Measurements from ENCODE around the gene FGFR1OP2. TPM values are rescaled to one million over a fixed set of nuclear protein-coding genes. Genes with fewer than 3 reads are reported as not detected.
"Not testable (repeated sequence)": the region's sequence is repeated elsewhere in the genome, so short reads cannot be mapped to it uniquely, and the experiment has no call there.

The FGFR1OP2 gene
- total RNA-seq: 10 to 100 TPM; 52.4 to 52.7 TPM

DNA sequence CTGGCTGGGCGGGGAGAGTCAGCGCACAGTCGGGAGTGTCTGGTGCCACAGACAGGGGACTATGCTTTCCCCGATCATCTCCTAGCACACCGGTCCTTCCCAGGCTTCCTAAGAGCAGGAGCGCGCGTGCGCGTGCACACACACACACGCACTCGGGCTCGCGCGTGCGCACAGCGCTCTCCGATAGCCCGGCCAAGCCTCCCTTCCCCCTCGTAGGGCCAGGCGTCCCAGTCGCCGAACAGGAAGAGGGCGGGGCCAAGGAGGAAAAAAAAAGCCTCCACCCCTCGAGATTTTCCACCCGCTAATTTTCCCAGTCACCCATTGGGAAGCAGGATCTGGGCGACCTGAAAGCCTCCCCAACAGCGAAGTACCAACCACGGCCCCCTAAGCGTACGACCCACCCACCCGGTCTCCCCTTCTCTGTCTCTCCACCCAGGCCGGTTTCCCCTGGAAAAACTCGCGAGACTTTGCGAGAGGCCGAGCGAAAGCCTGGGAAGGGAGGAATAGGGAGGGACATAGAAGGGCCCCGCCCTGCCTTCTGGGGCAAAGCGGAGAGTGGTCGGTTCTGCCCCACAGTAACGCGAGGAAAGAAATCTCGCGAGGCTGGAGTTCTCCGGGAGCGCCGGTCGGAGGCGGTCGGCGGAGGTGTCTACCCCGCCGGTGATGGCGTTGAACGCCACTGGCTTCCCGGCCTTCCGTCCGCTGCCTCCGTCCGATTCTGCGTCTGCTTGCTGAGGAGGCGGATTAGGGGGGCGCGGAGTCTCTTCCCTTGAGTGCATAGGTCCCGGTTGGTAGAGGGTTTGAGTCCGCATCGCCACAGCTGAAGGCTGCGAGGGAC lies at the start of gene FGFR1OP2, which contains the start of gene INTS13:
Gene FGFR1OP2, plus strand, starts transcription at position 608 of the 838 bp plus-strand sequence. CDS start 15,689 bp downstream, outside the sequence.
Gene INTS13, minus strand, starts transcription at position 119 of the 838 bp plus-strand sequence. CDS start 1,178 bp downstream, outside the sequence.
- Mint-ChIP-seq H3K27ac (peak within 1 kb of the TSS; percentile 90 to 97), H3K36me3 (peaks cover 16 to 31% of the 10 kb centered on the region in 2 donors), H3K9me3 (no peaks in the 10 kb centered on the region)
- ATAC-seq: peak; percentile 94 to 95
- DNase-seq (ENCODE audit: low spot score in 2 of 2): peak; percentile 98

DNA sequence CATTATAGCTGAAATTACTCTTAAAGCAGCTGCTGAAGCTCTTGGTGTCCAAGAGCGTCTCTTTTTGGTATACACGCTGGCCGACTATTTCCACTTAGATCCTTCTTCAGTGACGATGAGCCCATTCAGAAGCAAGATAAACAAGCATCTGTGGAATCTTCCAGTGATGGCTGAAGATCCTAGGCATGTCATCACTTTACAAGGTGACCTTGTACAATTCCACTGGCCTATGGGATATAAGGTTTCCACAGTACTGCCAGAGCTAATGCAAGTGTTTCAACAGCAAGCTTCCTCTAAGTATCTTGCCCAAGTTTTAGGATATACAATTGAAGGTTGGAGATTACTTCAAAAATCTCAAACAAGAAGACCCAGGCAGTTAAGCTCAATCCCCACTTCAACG lies 47.5 kb upstream of the FGFR1OP2 start:
- Mint-ChIP-seq H3K36me3 (no peaks in the 10 kb centered on the region), H3K27ac (no peak overlapping the region), H3K9me3 (no peaks in the 10 kb centered on the region)
- ATAC-seq (no peak), DNase-seq (ENCODE audit: low spot score in 2 of 2) (no peak)

DNA sequence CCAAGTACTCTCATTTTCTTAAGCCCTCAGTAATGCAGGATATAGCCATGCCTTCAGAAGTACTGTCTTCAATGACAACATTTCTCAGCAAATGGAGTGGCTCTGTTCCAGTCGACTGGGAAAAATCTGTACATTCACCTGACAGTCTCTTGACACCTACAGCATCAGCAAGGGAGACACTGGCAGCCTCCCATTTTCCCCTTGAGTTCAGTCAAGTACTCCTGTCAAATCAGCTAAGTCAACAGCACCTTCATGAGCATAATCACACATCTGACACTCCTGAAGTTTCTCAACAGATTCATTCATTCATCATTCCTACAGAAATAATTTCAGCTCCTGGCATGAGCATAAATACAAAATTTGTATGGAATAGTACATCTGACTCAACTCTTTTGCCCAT lies 46.6 kb upstream of the FGFR1OP2 start:
- DNase-seq (ENCODE audit: low spot score in 2 of 2): no peak
- no peaks in the 10 kb centered on the region for H3K9me3 Mint-ChIP-seq
- H3K27ac Mint-ChIP-seq: no peak overlapping the region
- no peak for ATAC-seq
- H3K36me3 Mint-ChIP-seq: peaks cover 0 to 5% of the 10 kb centered on the region in 2 donors

DNA sequence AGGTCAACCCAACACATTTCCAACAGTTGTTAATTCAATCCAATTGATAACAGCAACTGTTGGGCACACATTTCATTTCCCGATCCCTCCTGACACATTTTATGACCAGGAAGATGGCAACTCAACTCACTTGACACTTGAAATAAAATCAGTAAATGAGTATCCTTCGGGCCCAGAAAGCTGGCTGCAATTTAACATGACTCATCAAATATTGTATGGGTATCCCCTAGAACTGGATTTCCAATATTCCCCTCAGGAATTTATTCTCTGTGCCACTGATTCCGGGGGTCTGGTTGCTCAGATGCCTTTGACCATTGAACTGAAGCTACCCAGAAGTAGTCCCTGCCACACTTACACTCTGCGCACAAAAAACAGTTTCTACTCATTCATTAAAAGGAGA lies 42.6 kb upstream of the FGFR1OP2 start:
- H3K36me3 Mint-ChIP-seq: peaks cover 11 to 19% of the 10 kb centered on the region in 2 donors
- ATAC-seq: no peak
- DNase-seq (ENCODE audit: low spot score in 2 of 2): no peak
- H3K27ac Mint-ChIP-seq: no peak overlapping the region
- H3K9me3 Mint-ChIP-seq: peaks cover 0 to 4% of the 10 kb centered on the region in 2 donors

DNA sequence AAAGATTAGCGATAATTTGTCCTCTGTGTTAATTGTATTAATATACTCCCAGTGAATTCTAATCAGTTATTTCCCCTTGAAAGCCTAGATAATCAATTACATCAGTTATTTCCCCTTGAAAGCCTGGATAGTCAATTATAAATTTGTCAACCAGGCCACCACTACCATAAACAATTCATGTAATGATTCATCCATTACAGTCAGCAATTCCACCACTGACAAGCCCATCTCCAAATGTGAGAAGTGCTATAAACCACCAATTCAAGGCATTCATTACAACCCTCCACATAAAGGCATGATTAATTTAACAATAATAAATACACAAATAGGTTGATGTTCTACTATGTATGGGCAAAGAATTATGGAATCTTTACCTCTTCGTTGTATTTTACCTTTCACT lies 41.4 kb upstream of the FGFR1OP2 start:
- ATAC-seq (peak in 1 of 2 donors; percentile 37), DNase-seq (ENCODE audit: low spot score in 2 of 2) (no peak)

DNA sequence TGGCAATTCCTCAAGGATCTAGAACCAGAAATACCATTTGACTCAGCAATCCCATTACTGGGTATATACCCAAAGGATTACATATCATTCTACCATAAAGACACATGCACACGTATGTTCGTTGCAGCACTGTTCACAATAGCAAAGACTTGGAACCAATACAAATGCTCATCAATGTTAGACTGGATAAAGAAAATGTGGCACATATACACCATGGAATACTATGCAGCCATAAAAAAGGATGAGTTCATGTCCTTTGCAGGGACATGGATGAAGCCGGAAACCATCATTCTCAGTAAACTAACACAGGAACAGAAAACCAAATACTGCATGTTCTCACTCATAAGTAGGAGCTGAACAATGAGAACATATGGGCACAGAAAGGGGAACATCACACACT lies 34.9 kb upstream of the FGFR1OP2 start:
- ATAC-seq; H3K27ac Mint-ChIP-seq; DNase-seq (ENCODE audit: low spot score in 2 of 2): not testable (repeated sequence)
- peaks cover 0 to 12% of the 10 kb centered on the region in 2 donors for H3K9me3 Mint-ChIP-seq
- H3K36me3 Mint-ChIP-seq: peaks cover 42 to 55% of the 10 kb centered on the region in 2 donors

More for the DNA sequence above, 41.4 kb upstream of the FGFR1OP2 start:
- peaks cover 23 to 30% of the 10 kb centered on the region in 2 donors for H3K36me3 Mint-ChIP-seq
- peaks cover 0 to 6% of the 10 kb centered on the region in 2 donors for H3K9me3 Mint-ChIP-seq
- H3K27ac Mint-ChIP-seq: no peak overlapping the region

DNA sequence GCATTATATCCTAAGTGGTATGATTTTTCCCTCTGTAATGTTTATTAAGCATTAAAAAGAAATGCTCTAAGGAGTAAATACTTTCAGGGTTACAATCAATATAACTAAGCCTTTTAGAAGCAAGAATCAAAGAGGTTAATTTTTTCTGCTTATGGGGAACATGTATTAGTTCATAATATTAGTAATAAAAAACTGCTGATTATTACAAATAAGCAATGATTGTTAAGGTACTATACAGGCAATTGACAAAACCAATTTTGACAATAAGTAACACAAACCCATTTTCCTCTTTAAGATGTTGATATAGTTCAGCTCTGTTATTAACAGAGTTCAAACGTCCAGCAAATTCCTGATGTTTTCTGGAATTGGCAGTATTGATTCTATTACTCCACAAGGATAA lies 32.2 kb upstream of the FGFR1OP2 start:
- Mint-ChIP-seq H3K27ac (no peak overlapping the region), H3K9me3 (peaks cover 0 to 6% of the 10 kb centered on the region in 2 donors), H3K36me3 (peaks cover 27 to 56% of the 10 kb centered on the region in 2 donors)
- DNase-seq (ENCODE audit: low spot score in 2 of 2): no peak
- no peak for ATAC-seq

DNA sequence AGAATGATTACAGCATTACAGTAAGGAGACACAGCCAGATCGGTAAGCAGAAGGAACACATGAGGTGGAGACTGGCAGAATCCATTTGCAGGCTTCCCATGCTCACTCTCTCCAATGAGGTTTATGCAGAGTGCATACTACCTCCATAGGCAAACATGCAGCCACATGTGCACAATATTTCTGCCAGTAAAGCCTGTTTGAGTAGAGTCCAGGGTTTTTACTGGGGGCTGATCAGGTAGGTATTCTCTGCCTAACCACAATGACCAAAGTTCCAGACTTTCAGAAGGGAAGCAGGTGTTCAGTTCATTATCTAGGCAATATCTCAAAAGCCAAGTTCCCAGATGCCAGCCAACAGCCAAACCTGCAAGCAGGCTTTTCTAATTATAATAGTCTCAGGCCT lies 31.6 kb upstream of the FGFR1OP2 start:
- H3K27ac Mint-ChIP-seq: no peak overlapping the region
- peaks cover 0 to 6% of the 10 kb centered on the region in 2 donors for H3K9me3 Mint-ChIP-seq
- DNase-seq (ENCODE audit: low spot score in 2 of 2): no peak
- no peak for ATAC-seq
- H3K36me3 Mint-ChIP-seq: peaks cover 20 to 55% of the 10 kb centered on the region in 2 donors

DNA sequence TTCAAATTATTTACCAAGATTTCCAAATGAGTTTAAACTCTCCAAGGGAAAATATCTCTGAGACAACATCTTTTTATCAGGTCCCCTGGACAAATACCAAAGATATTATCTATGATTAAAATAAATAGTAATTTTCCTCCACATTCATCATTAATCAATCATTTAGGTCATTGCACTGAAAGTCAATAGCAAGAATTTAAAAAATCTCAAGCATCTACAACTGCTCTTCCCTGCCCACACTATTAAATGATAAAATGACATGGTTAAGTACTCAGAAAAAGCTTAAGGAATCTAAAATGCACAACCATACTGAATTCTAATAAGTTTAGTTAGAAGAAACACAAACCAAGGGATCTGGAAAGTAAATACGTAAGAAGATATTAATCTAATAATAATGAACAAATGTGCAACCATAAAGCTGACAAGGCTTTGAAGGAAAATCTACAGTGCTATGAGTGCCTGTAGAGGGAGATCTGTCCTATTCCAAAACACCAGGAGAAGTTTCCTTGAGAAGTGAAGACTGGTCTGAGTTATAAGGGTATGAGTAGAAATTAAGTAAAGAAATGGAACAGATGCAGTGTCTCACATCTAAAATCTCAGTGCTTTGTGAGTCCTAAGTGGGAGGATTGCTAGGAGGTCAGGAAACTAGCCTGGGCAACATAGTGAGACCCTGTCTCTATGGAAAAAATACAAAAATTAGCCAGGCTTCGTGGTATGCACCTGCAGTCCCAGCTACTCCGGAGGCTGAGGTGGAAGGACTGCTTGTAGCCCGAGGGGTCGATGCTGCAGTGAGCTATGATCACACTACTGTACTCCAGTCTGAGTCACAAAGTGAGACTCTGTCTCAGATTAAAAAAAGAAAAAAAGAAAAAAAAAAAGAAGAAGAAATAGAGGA lies 19.7 kb upstream of the FGFR1OP2 start:
- no peaks in the 10 kb centered on the region for H3K9me3 Mint-ChIP-seq
- ATAC-seq: no peak
- H3K36me3 Mint-ChIP-seq: peaks cover 8 to 14% of the 10 kb centered on the region in 2 donors
- no peak for DNase-seq (ENCODE audit: low spot score in 2 of 2)
- H3K27ac Mint-ChIP-seq: peak overlapping the region in 1 of 2 donors; percentile 9

DNA sequence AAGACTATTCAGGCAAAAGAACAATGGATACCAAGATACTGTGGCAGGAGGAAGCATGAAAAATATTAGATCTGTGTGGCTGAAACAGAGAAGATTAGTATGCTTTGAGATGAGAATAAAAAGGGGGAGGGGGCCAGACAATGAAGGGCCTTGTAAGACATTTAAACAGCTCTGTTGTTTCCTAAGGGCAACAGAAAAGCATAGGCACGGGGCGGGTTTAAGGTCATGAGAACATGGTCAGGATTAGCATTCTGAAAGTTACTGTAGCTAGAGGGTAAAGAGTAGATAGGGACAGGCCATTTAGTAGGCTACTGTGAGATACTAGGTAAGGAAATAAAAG lies 19.1 kb upstream of the FGFR1OP2 start:
- DNase-seq (ENCODE audit: low spot score in 2 of 2) (no peak), ATAC-seq (no peak)
- Mint-ChIP-seq H3K9me3 (no peaks in the 10 kb centered on the region), H3K27ac (no peak overlapping the region), H3K36me3 (peaks cover 8 to 14% of the 10 kb centered on the region in 2 donors)

DNA sequence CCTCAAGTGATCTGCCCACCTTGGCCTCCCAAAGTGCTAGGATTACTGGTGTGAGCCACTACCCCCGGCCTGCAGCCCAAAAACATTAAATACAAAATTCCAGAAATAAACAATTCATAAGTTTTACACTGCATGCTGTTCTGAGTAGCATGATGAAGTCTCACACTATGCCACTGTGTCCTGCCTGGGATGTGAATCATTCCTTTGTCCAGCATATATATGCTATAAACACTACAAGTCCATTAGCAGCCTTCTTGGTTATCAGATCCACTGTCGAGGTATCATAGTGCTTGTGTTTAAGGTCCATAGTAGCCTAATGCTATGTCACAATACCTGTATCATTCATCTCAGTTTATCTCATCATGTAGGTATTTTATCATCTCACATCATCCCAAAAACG lies 16.4 kb upstream of the FGFR1OP2 start:
- ATAC-seq (no peak), DNase-seq (ENCODE audit: low spot score in 2 of 2) (no peak)
- Mint-ChIP-seq H3K9me3 (no peaks in the 10 kb centered on the region), H3K36me3 (peaks cover 3 to 6% of the 10 kb centered on the region in 2 donors), H3K27ac (peak overlapping the region; percentile 22 to 51)

DNA sequence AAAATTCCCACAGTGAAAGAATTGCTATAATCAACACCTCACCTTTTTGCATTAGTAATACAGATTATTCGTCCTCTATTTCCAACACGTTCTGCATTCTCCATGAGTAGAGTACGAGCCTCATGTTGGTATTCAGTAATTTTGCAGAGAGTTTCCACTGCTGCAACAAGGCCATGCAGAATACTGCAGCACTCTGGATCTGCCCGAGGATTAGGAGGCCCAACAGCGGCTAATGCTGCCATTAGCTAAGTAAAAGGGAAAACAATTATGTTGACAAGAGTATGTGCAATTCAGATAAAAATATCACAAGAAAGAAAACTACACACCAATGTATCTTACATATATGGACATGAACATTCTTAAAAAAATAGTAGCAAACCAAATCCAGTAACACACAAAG lies 9.6 kb upstream of the FGFR1OP2 start:
- Mint-ChIP-seq H3K9me3 (no peaks in the 10 kb centered on the region), H3K27ac (peak overlapping the region in 1 of 2 donors; percentile 46)
- DNase-seq (ENCODE audit: low spot score in 2 of 2): no peak

DNA sequence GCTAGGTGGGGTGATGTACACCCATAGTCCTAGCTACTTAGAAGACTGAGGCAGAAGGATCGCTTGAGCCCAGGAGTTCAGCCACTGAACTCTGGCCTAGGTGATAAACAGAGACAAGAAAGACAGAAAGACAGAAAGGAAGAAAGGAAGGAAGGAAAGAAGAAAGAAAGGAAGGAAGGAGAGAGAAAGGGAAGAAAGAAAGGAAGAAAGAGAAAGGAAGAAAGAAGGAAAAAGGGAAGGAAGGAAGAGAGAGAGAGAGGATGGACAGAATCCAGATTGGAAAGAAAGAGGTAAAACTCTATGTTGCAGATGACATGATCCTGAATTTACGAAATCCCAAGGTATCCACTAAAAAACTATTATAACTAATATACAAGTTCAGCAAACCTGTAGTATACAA lies 8.7 kb upstream of the FGFR1OP2 start:
- DNase-seq (ENCODE audit: low spot score in 2 of 2) (no peak), ATAC-seq (no peak)
- H3K9me3 Mint-ChIP-seq: no peaks in the 10 kb centered on the region
- peaks cover 16 to 36% of the 10 kb centered on the region in 2 donors for H3K36me3 Mint-ChIP-seq
- peak overlapping the region in 1 of 2 donors; percentile 59 for H3K27ac Mint-ChIP-seq

More for the DNA sequence above, 9.6 kb upstream of the FGFR1OP2 start:
- H3K36me3 Mint-ChIP-seq: peaks cover 16 to 31% of the 10 kb centered on the region in 2 donors
- ATAC-seq: no peak

DNA sequence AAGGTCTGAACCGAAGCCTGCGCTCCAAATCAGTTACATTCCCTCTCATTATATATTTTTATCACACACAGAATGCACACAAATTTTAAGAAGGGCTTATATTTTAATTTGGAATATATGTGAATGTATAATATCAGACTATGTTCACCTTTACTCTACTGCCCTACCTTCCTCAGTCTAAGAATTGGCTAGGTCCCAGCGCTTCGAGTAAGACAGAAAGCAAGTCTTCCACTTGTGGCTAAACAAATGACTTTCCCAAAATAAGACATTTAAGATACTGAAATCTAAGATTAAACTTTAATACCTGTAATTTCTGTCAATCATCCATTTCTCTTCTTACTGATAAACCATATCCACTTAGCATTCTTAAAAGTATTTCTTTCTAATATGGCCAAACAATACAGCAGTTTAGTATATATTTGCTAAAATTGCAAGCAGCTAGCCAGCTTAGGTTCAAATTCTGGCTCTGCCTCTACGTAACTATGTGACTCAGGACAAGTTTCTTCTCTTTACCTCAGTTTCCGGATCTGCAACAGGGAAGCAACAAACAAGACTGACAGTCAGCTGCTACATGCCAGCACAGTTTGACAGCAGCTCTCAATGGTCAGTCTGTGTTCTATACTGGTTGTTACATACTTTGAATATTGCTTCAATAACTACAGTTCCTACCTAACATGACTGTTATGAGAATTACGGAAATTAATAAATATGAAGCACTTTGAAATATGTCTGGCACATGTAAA lies 2.5 kb upstream of the FGFR1OP2 start:
- Mint-ChIP-seq H3K9me3 (no peaks in the 10 kb centered on the region), H3K27ac (peak overlapping the region in 1 of 2 donors; percentile 90), H3K36me3 (peaks cover 22 to 46% of the 10 kb centered on the region in 2 donors)
- ATAC-seq (no peak), DNase-seq (ENCODE audit: low spot score in 2 of 2) (peak in 1 of 2 donors; percentile 14)

DNA sequence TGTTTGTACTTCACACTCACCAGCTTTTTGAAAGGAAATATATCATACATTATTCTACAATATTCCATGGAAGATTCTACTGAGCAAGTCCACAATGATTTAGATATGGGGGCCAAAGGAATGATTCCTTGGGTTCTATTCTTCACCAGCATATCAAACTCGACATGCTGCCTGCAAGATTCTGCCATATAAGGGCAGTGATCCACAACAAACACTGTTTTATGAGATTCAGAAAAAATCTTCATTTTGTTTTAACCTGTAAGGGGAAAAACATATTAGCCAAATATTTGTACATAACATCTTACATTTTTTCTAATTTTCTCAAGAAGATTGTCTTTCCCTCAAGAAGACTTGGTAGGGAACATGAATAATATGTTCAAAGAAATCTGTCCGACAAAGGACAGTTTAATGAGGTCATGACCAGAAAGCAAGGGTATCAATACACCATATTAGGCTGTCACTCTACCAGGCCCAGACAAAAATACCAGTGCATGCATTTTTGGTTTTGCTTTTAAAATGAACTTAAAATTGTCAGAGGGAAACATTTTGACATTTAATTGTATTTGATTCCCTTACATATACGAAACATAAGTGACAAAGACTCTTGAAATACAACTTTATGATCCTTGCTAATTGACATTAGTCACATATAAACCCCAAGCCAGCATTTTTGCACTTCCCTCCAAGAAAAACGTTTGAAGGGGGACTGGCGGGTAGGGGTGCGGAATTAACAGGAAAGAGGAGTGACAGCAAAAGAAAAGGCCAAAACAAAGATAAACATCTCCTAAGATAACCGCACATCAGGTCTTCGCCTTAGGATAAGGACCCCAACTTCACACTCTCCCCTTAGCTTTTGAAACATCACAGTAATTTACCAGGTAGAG lies 1.5 kb upstream of the FGFR1OP2 start:
- DNase-seq (ENCODE audit: low spot score in 2 of 2) (no peak), ATAC-seq (no peak)
- Mint-ChIP-seq H3K9me3 (no peaks in the 10 kb centered on the region), H3K36me3 (peaks cover 22 to 44% of the 10 kb centered on the region in 2 donors), H3K27ac (peak overlapping the region; percentile 90 to 97)
